GM18868 (cell line): ENCODE measurements around the gene BSN.

ENCODE experiments used
- ATAC-seq: cut with Tn5 transposase; IDR thresholded peaks from one replicate; pipeline ENCODE4 v1.9.1; 2021; ENCODE audit warnings: mild to moderate bottlenecking, moderate library complexity; ENCODE audit not compliant: unreplicated experiment

BSN gene

DNA sequence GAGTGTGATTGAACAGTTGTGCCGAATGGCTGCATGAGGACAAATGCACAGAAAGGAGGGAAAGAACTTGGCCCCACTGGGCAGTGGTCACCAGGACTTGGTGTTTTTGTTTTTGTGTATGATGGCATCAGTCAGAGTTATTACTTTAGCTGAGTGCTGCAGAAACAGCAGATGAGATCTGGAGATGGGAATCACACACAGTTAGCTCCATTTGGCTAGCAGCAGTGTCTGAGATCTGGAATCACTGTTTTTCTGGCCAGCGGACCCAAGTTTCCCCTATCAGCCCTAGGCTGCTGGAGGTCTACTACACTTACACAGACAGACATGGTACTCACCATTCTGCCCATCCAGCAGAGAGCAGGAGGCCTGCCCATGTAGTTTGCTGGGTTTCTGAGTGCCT lies 74.0 kb downstream of the BSN start:
- no peak for ATAC-seq

DNA sequence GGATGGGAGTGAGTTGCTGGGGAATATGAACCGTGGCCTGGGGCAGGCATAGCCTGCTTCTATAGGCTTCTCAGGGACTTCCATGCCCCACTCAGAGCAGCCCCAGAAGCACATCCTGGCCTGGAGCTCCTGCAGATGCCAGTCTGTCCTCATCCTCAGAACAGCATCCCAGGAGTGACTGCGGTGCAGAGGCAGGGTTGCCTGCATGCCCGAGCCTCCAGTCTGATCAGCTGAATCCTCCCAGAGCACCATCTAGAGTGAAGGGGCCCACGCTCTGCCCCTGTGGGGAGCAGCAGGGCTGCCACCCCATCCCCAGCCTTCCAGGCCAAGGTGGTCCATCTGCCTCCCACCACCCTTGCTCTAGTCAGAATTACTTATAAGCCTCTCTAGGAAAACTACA lies 75.2 kb downstream of the BSN start:
- no peak for ATAC-seq

DNA sequence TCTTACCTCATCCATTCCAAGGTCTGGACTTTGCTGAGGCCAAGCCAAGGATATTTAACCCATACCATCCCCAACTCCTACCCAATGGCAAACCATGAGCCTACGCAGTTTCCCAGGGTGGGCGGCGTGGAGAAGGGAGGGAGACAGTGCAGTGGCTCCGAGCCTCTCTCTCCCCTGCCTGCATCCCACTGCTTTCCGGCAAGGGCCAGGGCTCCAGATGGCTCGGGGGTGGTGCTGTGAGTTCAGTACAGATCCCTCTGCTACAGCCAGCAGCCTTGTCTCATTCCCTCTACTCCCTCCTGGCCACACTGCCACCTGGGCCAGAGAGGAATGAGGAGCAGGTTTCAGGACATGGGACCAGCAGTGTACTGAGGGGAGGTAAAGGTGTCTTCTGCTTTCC lies 75.6 kb downstream of the BSN start:
- ATAC-seq: no peak

DNA sequence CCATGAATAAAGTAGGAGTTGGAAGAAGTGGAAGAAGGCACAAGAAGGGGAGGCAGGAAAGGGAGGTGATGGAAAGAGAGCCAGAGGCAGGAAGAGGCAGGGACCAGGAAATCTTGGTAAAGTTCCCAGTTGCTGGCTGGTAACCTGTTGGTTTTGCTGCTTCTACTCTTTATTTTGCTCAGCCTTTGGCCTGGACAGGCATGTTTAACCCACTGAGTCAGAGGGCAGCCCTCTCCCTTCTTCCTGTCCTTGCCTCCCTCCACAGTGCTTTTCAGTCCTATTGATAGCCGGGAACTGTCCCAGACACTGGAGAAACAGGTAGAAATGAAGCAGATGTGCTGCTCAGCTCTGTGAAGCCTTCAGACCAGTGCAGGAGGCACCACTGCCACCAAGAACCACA lies 76.5 kb downstream of the BSN start:
- no peak for ATAC-seq

DNA sequence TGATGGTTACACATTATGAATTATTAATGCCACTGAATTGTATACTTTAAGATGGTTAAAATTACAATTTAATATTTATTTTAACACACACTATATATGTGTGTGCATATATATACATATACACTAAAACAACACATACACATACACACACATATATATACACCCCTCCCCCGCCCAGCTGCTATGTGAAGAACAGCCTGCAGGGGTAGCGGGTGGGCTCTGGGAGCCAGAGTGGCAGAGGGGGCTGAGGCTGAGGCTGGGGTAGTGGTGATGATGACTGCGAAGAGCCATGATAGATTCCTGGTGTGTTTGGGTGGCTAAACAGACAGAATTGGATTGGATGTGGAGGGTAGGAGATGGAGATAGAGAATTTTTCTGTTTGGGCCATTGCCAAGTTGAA lies 80.5 kb downstream of the BSN start:
- no peak for ATAC-seq

DNA sequence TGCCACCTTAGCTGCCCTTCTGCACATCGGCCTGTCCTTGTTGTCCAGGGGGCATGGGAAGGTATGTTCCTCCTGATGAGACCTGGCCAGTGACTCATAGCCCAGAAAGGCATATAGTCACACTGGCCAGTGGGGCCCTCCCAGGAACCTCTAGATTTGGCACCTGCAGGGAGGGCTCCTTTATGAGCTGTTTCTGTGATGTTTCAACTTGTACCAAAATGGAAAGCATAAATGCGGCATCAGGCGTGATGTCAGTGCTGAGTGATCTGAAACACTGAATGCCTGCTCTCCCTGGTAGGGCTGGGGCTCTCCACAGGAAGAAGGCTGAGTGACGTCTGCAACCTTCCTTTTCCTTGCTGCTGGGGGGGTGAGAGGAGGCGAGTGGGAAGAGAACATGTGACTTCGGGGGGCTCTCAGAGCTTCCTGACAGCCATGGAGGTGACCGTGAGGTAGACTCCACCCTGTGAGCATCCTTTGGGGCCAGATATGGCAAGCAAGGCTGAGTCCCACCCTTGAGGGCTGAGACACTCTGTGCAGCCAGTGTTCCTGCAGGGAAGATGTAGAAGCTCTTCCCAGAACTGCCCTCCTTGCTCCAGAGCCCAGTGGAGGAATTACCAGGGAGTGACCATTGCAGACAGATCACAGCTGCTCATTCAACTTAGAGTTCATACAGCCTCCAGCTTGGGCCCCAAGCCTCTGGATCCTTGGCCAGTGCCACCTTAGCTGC lies 82.8 kb downstream of the BSN start:
- no peak for ATAC-seq

DNA sequence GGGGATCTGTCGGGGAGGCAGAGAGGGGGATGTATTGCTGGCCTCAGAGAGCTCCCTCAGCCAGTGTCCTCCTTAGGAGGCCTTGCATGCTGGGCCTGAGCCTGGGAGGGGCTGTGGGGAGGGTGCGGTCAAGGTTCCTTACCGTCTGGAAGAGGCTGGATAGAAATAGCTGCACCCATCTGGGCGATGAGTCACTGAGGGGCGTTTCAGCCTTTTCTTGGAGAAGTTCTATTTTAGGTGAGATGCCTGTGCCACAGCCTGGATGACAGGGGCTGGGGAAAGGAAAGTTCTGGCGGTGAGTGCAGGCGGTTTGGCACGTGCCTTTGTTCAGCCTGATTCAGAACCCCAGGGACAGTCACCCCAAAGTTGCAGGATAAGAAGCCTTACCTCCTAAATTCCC lies 84.2 kb downstream of the BSN start:
- ATAC-seq: no peak

DNA sequence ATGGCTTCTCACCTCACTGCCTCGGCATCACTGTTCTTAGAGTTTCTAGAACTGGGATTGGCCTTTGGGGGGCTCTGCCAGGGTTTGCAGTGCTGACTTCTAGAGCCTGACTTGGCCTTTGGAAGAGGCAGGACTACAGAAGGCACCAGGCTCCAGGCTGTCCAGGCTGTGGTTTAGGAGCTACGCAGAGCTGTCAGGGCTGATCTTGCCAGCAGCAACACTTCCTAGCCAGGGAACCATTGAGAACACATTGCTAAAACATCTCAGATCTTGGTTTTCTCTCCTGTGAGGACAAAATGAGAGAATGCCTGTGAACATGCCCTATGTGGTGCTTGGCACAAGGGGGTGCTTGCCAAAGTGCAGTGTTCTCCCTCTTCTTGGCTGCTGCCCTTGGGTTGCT lies 85.3 kb downstream of the BSN start:
- no peak for ATAC-seq

DNA sequence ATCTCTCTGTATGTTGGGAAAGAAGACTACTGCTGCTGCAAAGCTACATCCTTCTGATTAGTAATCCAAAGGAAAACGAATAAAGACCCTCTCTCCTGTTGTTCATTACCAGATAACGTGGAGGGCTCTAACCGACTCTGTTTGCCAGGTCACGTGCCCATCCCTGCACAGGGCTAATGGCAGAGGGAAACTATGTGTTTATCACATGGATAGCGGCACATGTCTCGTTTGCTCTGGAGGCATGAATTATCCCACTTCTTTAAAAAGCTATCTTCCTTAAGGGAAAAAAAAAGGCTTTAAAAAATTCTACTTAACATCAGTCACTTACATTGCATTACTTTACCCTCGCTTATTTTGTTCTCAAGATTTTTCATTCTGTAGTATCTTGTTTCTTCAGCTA lies 87.0 kb downstream of the BSN start:
- ATAC-seq: no peak

DNA sequence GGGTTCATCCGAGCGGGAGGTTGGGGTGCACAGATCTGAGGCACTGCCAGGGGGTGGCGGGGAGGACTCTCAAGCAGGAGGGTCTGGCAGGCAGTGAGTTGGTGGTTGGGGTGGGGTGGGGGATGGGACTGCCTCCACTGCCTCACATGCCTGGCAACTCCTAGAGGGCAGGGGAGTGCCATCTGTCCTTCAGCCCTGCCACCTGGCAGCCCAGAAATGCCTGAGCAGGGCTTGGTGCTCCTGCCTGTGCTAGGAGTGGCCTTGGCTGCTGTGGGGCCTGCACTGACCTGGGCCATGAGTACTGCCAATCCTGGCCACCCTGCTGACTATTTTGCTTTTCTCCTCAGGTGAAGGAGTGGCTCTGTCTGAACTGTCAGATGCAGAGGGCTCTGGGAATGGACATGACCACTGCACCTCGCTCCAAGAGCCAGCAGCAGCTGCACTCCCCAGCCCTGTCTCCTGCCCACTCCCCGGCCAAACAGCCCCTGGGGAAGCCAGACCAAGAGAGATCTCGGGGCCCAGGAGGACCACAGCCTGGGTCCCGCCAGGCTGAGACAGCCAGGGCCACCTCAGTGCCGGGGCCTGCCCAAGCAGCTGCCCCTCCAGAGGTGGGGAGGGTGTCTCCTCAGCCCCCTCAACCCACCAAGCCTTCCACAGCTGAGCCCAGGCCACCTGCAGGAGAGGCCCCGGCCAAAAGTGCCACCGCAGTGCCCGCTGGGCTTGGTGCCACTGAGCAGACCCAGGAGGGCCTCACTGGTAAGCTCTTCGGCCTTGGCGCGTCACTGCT lies 87.8 kb downstream of the BSN start:
- ATAC-seq: no peak

DNA sequence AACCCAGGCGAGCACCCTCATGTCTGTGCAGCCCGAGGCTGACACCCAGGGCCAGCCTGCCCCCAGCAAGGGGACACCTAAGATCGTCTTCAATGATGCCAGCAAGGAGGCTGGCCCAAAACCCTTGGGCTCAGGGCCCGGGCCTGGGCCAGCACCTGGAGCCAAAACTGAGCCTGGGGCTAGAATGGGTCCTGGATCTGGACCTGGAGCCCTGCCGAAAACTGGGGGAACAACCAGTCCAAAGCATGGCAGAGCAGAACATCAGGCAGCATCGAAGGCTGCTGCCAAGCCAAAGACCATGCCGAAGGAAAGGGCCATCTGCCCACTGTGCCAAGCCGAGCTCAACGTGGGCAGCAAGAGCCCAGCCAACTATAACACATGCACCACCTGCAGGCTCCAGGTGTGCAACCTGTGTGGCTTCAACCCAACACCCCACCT lies 88.5 kb downstream of the BSN start:
- ATAC-seq: no peak

DNA sequence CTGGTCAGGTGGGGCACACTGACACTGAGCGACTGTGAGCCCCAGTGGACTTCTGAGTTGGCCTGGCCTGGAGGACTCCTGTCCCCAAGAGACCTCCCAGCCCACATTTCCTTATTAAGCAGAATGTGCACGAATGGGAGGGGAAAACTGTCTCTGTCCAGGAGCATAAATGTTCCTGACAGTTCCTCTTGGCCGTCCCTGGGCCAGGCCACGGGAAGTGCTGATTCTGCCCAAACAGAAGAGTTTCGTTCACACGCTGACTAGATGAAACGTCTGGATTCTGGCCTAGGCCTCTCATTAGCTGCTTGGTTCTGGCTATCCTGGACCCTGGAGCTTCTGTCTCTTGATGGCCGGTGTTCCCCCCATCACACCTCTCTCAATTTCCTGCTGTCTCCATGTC lies 90.4 kb downstream of the BSN start:
- no peak for ATAC-seq

DNA sequence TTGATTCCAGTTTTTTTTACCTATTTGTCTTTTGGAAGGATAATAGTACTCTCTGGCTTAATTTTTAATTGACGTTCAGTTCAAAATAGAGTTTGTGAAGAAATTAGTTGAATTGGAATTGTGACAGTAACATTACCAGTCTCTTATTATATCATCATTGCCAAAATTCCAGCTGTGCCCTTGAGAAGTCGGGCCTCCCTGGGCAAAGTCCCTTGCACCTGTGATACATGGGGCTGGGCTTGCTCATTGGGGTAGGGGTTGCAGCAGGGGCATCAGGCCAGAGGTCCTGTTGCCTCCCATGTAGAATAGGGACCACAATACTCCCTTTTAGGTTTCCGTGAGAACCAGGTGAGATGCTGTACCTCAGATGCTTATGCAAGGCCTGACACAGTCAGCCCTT lies 92.0 kb downstream of the BSN start:
- no peak for ATAC-seq

DNA sequence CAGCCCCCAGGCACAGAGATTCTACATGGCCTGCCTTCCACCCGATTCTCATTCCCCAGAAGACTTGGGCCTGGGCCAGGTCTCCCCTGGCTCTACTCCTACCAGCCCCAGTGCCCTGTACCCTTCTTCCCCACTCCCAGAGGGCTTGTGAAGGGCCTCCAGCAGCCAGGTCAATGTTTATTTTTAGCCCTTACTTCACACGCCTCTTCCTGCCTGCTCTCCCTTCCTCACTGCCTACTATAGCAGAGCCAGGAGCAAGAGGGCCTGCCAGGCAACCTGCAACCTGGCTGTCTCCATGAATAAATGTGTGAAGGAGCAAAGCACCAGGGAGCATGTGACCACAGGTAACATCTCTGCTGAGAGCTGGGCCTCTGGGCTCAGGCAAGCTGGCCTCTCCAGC lies 93.5 kb downstream of the BSN start:
- ATAC-seq: no peak

DNA sequence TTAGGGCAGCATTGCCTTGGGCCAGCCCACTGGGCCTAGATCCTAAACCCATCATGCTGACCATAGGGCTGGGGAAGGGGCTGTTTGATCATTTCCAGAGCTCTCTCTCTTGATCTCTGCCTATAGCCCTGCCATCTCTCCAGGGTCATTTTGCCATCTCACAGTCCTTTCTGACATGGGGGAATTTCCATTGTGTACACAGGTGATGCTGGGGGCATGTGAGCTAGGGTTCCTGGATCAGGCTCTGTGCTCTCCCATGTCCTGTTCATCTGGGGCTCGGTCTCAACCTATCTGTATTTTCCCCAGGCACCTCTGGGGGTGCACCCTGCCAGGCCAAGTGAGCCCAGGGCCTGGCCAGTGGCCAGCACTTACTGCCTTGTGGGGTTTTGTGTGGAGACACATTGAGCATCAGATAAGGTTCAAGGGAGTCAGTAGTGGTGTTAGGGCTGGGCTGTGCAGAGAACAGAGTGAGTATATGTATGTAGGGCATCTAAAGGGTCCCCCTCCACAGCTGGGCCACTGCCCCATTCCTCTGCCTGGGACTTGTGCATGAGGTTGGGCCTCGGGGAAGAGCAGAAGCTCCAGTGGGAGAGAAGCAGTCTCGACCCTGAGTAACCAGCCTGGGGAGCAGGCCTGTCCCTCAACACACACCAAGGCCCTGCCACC lies 94.2 kb downstream of the BSN start:
- no peak for ATAC-seq

DNA sequence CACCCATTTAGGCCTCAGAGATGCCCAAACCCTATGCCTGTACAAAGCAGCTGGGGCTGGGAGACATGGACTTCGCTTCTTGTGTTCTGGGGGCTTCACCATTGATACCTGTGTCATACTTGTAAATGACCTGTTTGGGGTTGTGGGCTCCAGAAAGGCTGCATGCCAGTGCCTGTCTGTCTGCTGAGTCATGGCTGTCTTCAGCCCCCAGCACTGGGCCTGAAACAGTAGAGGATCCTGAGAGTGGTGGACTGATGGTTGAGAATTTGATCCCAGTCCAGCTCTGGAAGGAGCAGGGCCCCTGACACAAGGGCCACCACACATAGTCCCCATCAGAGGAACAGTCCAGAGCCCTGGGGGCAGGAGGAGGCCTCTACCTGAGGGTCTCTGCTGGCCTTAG lies 95.3 kb downstream of the BSN start:
- no peak for ATAC-seq

DNA sequence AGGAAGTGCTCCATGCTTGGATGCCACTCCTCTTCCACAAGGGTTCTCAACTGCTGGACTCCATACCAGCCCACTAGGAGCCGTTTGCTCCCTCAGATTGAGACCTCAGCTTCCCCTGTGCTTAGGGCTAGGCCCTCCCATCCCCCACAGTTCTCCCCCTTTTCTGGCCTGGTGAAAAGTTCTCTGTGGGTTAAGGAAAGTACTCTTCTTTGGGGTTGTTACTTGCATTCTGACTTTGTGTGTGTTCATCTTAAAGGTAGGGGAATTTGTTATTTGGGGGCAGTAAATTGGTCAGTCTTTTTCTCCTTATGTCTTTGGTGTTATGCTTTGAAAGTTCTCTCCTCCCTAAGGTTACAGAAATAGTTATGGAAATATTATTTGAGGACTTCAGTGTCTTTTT lies 95.9 kb downstream of the BSN start:
- no peak for ATAC-seq

DNA sequence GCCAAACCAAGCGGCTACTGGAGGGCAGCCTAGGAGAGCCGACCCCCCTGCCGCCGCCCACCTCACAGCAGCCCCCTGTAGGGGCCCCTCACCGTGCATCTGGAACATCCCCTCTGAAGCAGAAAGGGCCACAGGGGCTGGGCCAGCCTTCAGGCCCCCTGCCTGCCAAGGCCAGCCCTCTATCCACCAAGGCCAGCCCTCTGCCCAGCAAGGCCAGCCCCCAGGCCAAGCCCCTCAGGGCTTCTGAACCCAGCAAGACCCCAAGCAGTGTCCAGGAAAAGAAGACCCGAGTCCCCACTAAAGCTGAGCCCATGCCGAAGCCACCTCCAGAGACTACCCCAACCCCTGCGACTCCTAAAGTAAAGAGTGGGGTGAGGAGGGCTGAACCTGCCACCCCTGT lies 96.4 kb downstream of the BSN start:
- ATAC-seq: no peak

DNA sequence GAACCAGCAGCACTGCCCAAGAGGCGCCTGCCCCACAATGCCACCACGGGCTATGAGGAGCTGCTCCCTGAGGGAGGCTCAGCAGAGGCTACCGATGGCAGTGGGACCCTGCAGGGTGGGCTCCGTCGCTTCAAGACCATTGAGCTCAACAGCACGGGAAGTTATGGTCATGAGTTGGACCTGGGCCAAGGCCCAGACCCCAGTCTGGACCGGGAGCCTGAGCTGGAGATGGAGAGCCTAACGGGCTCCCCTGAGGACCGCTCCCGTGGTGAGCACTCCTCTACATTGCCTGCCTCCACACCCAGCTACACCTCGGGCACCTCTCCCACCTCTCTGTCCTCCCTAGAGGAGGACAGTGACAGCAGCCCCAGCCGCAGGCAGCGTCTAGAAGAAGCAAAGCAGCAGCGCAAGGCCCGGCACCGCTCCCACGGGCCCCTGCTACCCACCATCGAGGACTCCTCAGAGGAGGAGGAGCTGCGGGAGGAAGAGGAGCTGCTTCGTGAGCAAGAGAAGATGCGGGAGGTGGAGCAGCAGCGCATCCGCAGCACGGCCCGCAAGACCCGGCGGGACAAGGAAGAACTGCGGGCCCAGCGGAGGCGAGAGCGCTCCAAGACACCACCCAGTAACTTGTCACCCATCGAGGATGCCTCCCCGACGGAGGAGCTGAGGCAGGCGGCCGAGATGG lies 98.1 kb downstream of the BSN start:
- ATAC-seq: no peak

DNA sequence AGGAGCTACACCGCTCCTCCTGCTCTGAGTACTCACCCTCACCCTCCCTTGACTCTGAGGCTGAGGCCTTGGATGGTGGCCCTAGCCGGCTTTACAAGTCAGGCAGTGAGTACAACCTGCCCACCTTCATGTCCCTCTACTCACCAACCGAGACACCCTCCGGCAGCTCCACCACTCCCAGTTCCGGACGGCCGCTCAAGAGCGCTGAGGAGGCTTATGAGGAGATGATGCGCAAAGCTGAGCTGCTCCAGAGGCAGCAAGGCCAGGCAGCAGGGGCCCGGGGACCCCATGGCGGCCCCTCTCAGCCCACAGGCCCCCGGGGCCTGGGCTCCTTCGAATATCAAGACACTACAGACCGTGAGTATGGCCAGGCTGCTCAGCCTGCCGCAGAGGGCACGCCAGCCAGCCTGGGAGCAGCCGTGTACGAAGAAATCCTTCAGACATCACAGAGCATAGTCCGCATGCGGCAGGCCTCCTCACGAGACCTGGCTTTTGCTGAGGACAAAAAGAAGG lies 98.7 kb downstream of the BSN start:
- no peak for ATAC-seq

DNA sequence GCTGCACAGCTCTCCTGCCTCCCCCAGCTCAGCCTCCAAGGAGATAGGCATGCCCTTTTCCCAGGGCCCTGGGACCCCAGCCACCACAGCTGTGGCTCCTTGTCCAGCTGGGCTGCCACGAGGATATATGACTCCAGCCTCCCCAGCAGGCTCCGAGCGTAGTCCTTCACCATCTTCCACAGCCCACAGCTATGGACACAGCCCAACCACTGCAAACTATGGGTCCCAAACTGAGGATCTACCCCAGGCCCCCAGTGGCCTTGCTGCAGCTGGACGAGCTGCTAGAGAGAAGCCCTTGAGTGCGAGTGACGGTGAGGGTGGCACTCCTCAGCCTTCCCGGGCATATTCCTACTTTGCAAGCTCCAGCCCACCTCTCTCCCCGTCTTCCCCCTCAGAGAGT lies 99.3 kb downstream of the BSN start:
- ATAC-seq: no peak
